Uterus (tissue), 2 donors: ENCODE results near the gene IGHMBP2.

Experiments
- POLR2A ChIP-seq, 2 donors: fragments of 450-650 bp; IDR thresholded peaks; one replicate each; pipeline ENCODE4 v1.6.1; 2016; ENCODE audit warnings: antibody characterized with exemption in 2 of 2, mild to moderate bottlenecking in 1 of 2, moderate library complexity in 1 of 2
- TF ChIP-seq, protein P1 (sequence below), 4 experiments: fragments of 200-600 bp in 2 of 4; fragments of 450-650 bp in 2 of 4; sonication (generic) in 2 of 4; IDR thresholded peaks; one replicate each; pipeline ENCODE4 v1.5.1; 2016 to 2019; ENCODE audit warnings: antibody characterized with exemption in 4 of 4, mild to moderate bottlenecking in 2 of 4, moderate library complexity in 1 of 4

DNA sequence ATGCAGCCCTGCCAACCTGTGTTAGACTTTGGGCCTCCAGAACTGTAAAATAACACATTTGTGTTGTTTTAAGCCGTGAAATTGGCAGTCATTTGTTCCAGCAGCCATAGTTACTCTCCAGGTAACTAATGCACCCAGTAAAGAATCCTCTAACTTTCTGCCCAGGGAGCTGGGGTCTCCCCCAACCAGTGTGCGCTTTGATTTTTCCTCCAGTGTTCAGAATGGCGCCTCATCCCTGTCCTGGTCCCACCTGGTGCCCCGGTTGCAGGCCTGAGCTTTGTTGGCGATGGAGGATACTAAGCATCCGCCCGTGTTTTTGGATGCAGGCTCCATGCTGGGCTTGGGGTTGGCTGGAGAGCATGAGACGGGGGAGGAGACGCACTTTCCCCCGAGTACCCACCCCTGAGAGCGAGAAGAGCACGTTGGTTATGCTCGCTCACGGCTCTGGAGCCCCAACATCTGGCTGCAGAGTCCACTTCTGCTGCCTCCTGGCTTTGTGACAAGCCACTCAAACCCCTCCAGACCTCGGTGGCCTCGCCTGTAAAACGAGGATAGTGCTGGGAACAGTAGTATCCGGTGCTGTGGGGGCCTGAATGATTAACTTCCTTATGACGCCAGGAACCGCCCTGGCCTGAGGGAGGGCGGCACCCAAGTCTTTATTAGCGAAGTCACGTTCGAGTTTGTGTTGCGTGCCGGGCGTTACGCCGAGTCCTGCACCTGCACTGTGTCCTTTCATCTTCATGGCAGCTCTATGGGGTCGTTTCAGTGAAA is 51.3 kb downstream of the IGHMBP2 start:
- TF ChIP-seq POLR2A (IDR thresholded peaks at IDR 0.05) = no peak
- TF ChIP-seq, protein P1, sequence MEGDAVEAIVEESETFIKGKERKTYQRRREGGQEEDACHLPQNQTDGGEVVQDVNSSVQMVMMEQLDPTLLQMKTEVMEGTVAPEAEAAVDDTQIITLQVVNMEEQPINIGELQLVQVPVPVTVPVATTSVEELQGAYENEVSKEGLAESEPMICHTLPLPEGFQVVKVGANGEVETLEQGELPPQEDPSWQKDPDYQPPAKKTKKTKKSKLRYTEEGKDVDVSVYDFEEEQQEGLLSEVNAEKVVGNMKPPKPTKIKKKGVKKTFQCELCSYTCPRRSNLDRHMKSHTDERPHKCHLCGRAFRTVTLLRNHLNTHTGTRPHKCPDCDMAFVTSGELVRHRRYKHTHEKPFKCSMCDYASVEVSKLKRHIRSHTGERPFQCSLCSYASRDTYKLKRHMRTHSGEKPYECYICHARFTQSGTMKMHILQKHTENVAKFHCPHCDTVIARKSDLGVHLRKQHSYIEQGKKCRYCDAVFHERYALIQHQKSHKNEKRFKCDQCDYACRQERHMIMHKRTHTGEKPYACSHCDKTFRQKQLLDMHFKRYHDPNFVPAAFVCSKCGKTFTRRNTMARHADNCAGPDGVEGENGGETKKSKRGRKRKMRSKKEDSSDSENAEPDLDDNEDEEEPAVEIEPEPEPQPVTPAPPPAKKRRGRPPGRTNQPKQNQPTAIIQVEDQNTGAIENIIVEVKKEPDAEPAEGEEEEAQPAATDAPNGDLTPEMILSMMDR (IDR thresholded peaks at IDR 0.05) = no peak
